Activated naive CD4-positive, alpha-beta T cell treated with anti-CD3 and anti-CD28 coated beads, Interleukin-2, amount 50 U/mL, for 24 hours (primary cell): ENCODE results near the gene DCAF12.
A peak's percentile ranks its signal among the peaks of the same experiment; 100 is the strongest.
"Not testable (repeated sequence)": the region's sequence is repeated elsewhere in the genome, so short reads cannot be mapped to it uniquely, and the experiment has no call there.

Experiments
- H3K27ac Mint-ChIP-seq: one replicate; pipeline ENCODE4 v1.8.0; 2021; ENCODE audit warnings: mild to moderate bottlenecking, mixed read lengths
- H3K27me3 Mint-ChIP-seq: one replicate; pipeline ENCODE4 v1.8.0; 2021; ENCODE audit warnings: mixed read lengths
- H3K36me3 Mint-ChIP-seq: one replicate; pipeline ENCODE4 v1.8.0; 2021; ENCODE audit warnings: mixed read lengths
- H3K4me1 Mint-ChIP-seq: one replicate; pipeline ENCODE4 v1.8.0; 2021; ENCODE audit warnings: mixed read lengths
- H3K4me3 Mint-ChIP-seq: one replicate; pipeline ENCODE4 v1.8.0; 2021; ENCODE audit warnings: mild to moderate bottlenecking, mixed read lengths
- H3K9me3 Mint-ChIP-seq: one replicate; pipeline ENCODE4 v1.8.0; 2021; ENCODE audit warnings: mixed read lengths

DCAF12 gene

GRCh38 chr9:34049630-34050384 is 76.7 kb downstream of the DCAF12 start:
- no peaks in the 10 kb centered on the region for H3K27me3 Mint-ChIP-seq
- peak overlapping the region; percentile 95 for H3K4me3 Mint-ChIP-seq
- peak overlapping the region; percentile 99 for H3K27ac Mint-ChIP-seq
- peaks cover 19% of the 10 kb centered on the region for H3K4me1 Mint-ChIP-seq
- no peaks in the 10 kb centered on the region for H3K9me3 Mint-ChIP-seq
- H3K36me3 Mint-ChIP-seq = no peaks in the 10 kb centered on the region

GRCh38 chr9:34048727-34049629 is 77.5 kb downstream of the DCAF12 start, which contains the start of gene UBAP2:
Gene UBAP2 (minus strand): TSS chr9:34048887. CDS start chr9:34017148, 31,739 bp downstream.
- peaks cover 19% of the 10 kb centered on the region for H3K4me1 Mint-ChIP-seq
- no peaks in the 10 kb centered on the region for H3K27me3 Mint-ChIP-seq
- H3K36me3 Mint-ChIP-seq = no peaks in the 10 kb centered on the region
- H3K27ac Mint-ChIP-seq = peak within 1 kb of the TSS; percentile 99
- no peaks in the 10 kb centered on the region for H3K9me3 Mint-ChIP-seq
- H3K4me3 Mint-ChIP-seq = peak within 1 kb of the TSS; percentile 95

DNA sequence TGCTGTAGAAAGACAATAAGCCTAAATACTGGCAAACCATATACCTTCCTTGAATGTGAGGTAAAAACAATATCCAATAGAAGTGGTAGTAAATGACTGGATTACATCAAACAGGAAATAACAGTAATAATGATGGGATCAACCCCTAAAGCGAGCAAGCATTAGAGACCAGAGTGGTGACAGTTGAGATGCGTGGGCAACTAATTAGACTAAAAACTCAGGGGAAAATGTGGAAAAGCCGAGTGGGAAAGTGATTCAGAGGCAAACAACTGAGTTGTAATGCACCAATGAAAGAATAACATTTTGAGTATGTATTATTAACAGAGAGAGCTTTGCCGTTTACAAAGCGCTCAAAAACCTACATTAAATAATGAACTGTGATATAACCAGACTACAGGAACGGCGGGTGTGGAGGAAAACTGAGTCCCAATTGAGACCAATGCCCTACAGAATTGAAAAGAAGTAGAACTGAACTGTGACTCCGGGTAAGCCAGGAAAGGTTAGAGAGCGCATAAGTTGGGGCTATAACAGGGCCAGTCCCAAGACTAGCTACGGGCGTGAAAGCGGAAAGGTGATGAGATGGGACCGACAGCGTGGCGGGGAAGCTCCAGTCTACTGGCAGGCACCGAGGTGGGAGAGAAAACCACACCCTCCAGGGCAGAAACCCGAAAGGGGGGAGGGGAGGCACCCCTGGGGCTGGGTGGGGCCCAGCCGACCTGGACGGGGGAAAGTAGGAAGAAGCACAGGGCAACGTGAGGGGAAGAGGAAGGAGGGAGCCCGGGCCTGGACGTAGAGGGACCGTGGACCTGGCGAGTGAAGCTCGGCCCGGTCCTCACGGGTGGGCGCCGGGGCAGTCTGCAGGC is 78.4 kb downstream of the DCAF12 start:
- Mint-ChIP-seq H3K36me3 (no peaks in the 10 kb centered on the region), H3K27ac (peak overlapping the region; percentile 99), H3K9me3 (no peaks in the 10 kb centered on the region), H3K4me1 (peaks cover 19% of the 10 kb centered on the region), H3K27me3 (no peaks in the 10 kb centered on the region), H3K4me3 (peak overlapping the region; percentile 95)

DNA sequence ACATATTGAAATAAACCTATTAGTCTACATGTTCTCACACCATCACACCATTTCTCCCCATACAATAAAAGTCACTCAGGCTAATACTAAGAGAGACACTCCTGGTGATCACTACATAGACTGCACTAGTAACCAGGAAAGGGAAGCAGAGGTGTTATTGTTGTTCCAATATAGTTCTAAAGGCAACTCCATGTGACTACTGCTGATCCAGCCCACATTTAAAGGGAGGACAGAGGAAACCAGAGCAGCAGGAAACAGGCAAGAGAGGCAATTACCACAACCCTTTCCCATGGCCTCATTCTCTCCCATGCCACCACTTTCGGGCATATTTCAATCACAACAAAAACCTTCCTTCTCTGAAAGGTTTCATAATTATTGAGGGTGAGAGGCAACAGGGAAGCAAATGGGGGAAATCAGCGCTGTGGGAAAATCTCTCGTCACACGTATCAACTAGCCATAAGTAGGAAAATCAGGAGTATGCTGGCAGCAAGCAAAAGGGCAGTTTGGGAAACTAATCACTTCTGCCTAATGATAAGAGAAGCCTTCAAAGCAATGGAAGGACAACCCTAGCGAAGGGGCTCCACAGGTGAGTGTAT is 79.6 kb downstream of the DCAF12 start:
- Mint-ChIP-seq H3K9me3 (no peaks in the 10 kb centered on the region), H3K4me3 (peak overlapping the region; percentile 95), H3K27ac (peak overlapping the region; percentile 5), H3K27me3 (no peaks in the 10 kb centered on the region), H3K4me1 (peaks cover 19% of the 10 kb centered on the region), H3K36me3 (no peaks in the 10 kb centered on the region)

DNA sequence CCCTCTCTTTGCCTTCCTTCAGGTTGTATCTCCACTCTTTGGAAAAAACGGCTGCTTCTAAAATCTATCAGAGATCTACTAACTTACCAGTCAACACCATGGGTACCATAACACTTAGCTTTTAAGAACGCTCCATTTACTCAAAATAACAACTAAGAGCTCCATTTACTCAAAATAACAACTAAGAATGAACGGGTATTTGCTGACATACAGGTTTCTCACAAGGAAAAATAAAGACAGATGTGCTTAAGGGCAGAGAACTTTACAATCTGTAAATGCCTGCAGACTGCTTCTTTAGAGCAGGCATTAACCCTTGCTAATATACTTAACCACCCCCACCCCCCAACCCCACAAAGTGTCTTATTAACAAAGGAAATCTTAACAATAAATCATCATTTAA is 80.6 kb downstream of the DCAF12 start:
- no peak overlapping the region for H3K27ac Mint-ChIP-seq
- peak overlapping the region; percentile 45 for H3K4me3 Mint-ChIP-seq
- H3K36me3 Mint-ChIP-seq = no peaks in the 10 kb centered on the region
- no peaks in the 10 kb centered on the region for H3K9me3 Mint-ChIP-seq
- peaks cover 19% of the 10 kb centered on the region for H3K4me1 Mint-ChIP-seq
- H3K27me3 Mint-ChIP-seq = no peaks in the 10 kb centered on the region

- H3K27me3 Mint-ChIP-seq, H3K9me3 Mint-ChIP-seq, H3K27ac Mint-ChIP-seq, H3K36me3 Mint-ChIP-seq, H3K4me3 Mint-ChIP-seq: not testable (repeated sequence)
- H3K4me1 Mint-ChIP-seq = peaks cover 11% of the 10 kb centered on the region
Observed at GRCh38 chr9:34042074-34042473, 84.4 kb downstream of the DCAF12 start.

GRCh38 chr9:34038851-34039250 is 87.6 kb downstream of the DCAF12 start:
- H3K9me3 Mint-ChIP-seq, H3K27me3 Mint-ChIP-seq, H3K27ac Mint-ChIP-seq, H3K4me3 Mint-ChIP-seq: not testable (repeated sequence)
- Mint-ChIP-seq H3K36me3 (peaks cover 12% of the 10 kb centered on the region), H3K4me1 (peaks cover 21% of the 10 kb centered on the region)

- no peak overlapping the region for H3K4me3 Mint-ChIP-seq
- no peaks in the 10 kb centered on the region for H3K9me3 Mint-ChIP-seq
- H3K4me1 Mint-ChIP-seq = peaks cover 26% of the 10 kb centered on the region
- H3K27ac Mint-ChIP-seq = no peak overlapping the region
- H3K27me3 Mint-ChIP-seq = no peaks in the 10 kb centered on the region
- peaks cover 12% of the 10 kb centered on the region for H3K36me3 Mint-ChIP-seq
Observed at GRCh38 chr9:34037626-34038025, 88.9 kb downstream of the DCAF12 start.

DNA sequence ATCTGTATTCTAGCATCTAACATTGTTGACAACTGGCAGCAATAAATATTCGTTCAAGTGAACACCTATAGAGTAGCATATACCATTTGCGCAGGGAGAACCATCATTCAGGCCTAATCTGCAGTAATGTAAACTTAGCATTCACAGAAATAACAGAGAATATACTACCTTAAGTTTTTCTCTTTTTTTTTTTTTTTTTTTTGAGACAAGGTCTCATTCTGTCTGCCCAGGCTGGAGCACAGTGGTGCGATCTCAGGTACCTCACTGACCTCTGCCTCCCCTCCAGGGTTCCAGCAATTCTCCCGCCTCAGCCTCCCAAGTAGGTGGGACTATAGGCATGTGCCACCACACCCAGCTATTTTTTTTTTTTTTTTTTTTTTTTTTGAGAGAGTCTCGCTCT is 89.9 kb downstream of the DCAF12 start:
- H3K36me3 Mint-ChIP-seq = peaks cover 16% of the 10 kb centered on the region
- peaks cover 31% of the 10 kb centered on the region for H3K4me1 Mint-ChIP-seq
- no peak overlapping the region for H3K4me3 Mint-ChIP-seq
- no peaks in the 10 kb centered on the region for H3K27me3 Mint-ChIP-seq
- no peaks in the 10 kb centered on the region for H3K9me3 Mint-ChIP-seq
- no peak overlapping the region for H3K27ac Mint-ChIP-seq
